GM19372 (cell line): ENCODE results near the gene ABLIM3.

Experiments
- ATAC-seq: cut with Tn5 transposase; IDR thresholded peaks from one replicate; pipeline ENCODE4 v1.9.1; 2021; ENCODE audit warnings: mild to moderate bottlenecking, low read depth, moderate library complexity; ENCODE audit not compliant: unreplicated experiment

ABLIM3 gene

GRCh38 chr5:149141224-149141956 lies at the start of gene ABLIM3:
Gene ABLIM3, plus strand, starts transcription at chr5:149141493. Its CDS starts 603 bp downstream, at chr5:149142096.
- peak; percentile 93 for ATAC-seq

DNA sequence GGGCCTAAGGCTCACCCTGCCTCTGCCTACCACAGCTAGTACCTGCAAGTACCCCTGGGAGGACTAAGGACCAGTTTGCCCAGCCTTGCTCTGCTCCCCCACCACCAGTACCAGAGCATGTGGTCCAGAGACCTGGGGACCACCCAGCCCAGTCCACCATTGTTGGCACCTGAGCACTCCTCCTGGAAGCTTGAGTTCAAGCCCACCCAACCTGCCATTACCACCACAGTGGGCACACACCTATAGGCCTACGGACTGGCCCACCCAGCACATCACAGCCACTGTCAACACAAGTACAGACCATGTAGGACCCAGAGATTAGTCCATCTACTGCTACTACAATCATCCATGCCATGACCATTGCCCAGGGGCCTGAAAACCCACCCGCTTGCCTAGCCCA lies 47.7 kb upstream of the ABLIM3 start:
- ATAC-seq, result no peak

- no peak for ATAC-seq
These were observed 46.3 kb upstream of the ABLIM3 start for GRCh38 chr5:149094996-149095395.

- no peak for ATAC-seq
These were observed 41.4 kb upstream of the ABLIM3 start for GRCh38 chr5:149099920-149100319.

- ATAC-seq, result no peak
These were observed 41.0 kb upstream of the ABLIM3 start for GRCh38 chr5:149100331-149100730.

DNA sequence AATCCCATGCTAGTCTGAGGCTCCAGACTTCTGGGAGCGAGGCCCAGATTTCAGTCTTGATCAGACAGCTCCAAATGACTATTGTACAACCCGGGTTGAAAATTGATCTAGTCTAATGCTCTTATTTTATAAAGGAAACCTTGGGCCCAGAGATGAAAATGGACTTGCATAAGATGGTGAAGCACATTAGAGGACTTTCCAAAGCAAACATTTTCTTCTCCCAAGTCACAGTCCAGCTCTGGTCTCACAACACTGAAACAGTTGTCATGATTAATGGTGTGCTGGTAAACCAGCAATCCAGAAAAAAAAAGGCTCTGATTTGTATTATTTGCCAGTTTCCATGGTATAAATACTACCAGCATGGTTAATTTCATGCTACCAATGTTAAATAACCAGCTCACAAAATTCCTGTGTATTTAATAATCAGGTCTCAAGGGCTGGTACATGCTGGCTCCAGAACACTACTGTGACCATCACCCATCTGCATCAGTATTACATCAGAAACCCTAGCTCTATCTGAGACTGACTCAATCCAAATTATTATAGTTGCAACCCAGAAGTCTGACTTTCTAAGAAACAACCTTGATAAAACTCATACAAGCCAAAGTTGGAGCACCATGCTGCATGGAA lies 32.5 kb upstream of the ABLIM3 start:
- no peak for ATAC-seq

DNA sequence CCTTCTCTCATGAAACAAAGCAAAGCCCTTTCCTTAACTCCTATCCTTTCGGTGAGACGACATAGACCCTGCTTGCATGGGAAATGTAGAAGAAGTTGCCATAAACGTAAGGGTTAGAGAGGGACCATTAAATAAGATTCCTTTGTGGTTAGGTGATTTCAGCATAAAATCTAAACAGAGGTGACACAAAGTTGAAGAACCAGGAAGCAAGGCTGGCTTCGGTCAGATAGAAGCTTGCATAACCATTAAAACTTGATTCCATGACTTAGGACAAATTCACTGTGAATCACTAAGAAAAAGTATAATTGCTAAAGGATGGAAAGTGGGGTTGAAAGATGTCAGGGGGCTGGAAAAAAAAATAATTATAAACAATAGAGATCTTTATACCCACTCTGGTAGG lies 30.9 kb upstream of the ABLIM3 start:
- no peak for ATAC-seq

DNA sequence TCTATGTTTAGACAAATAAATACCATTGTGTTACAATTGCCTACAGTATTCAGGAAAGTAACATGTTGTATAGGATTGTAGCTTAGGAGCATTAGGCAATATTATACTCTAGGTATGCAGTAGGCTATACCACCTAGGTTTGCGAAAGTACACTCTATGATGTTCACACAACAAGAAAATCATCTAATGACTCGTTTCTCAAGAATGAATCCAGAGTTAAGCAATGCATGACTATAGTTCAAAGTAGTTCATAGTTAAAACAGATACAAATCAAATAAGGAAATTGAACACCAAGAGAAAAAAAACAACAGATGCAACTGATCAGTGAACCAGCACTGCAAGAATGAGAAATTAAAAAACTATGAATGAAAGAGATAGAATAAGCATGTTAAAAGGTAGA lies 27.6 kb upstream of the ABLIM3 start:
- no peak for ATAC-seq

DNA sequence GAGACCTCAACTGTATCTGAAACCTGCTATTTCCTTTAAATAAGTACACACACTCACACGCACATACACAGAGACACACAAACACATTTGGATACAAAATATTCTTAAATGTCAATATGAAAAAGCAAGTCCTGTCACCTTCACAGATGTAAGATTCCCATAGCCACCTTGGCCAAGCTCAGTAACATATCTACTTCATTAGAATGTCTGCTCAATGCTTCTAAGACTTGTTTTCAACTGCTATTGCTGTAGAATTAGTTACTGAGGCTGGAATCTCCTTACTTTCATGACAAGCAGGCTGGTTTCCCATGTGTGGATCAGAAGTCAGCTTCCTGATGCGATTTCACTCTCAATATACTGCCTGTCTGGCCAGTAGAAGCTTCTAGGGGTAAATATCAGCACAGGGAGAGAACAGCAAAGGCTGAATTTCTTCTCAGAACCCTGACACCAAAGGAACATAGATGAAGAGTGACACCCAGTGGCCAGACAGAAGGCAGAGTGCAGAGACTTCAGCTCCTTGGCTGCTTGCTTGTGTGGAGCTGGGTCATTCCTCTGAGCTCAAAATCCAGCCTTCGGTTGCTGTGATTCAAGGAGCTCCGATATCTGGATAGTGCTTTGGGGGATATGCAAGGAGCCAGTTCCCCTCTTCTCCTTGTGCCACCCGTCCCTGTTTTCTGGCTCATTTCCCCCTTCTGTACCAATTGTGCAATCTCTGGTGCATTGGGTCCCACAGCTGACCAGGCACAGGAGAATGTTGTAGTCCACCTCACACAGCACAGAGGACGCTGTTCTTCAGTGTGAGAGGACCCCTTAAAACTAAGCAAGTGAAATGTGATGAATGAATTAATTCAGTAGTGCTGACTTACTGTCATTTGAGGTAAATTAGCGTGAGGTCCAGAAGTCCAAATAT lies 26.6 kb upstream of the ABLIM3 start:
- ATAC-seq, result peak; percentile 88

- ATAC-seq, result peak; percentile 62
These were observed 23.3 kb upstream of the ABLIM3 start for GRCh38 chr5:149117970-149118369.

GRCh38 chr5:149118463-149118862 lies 22.8 kb upstream of the ABLIM3 start:
- ATAC-seq, result no peak

DNA sequence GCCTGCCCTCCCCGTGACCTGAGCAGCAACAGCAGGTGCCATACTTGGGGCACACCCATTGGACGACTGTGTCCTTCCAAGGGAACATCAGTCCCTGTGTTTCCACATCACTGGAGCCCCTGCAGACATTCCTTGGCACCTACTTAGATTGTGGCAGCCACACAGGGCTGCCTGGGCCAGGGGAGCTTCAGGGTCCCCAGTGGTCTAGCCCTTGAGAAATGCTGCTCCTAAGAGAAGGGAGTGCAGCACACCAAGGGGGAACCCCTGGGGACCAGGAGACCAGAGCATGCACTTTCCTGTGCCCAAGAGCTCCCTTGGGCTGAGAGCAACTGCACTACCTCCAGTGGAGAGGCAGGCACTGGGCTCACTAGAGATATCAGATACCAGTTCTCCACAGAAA lies 20.1 kb upstream of the ABLIM3 start:
- ATAC-seq, result no peak

DNA sequence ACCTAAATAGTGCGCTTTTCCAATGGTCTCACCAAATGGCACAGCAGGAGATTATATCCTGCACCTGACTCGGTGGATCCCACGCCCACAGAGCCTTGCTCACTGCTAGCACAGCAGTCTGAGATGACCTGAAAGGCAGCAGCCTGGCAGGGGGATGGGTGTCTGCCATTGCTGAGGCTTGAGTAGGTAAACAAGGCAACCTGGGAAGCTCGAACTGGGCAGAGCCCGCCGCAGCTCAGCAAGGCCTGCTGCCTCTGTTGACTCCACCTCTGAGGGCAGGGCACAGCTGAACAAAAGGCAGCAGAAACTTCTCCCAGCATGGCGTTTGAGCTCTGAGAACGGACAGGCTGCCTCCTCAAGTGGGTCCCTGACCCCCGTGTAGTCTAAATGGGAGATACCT lies 18.1 kb upstream of the ABLIM3 start:
- no peak for ATAC-seq

DNA sequence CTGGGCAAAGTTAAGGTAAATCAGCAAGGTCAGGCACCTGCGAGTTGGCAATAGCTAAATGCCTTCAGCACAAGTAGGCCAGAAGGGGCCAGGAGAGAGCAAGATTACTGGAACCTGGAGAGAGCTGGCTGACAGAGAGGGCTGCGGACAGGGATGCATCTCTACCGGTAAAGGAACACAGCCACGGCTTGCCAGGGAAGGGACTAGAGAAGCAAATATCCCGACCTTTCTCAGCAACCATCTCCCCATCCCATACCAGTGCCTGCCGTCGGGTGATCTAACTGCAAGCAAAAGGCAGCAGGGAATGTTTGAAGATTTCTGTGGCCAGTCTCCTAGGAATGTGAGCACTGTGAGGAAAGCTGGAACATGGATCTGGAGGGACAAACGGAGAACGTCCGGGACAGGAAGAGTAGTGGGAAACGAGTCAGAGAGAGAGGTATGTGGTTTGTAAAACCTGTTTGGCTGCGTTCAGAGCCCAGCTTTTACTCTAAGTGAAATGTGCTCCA lies 15.9 kb upstream of the ABLIM3 start:
- no peak for ATAC-seq

DNA sequence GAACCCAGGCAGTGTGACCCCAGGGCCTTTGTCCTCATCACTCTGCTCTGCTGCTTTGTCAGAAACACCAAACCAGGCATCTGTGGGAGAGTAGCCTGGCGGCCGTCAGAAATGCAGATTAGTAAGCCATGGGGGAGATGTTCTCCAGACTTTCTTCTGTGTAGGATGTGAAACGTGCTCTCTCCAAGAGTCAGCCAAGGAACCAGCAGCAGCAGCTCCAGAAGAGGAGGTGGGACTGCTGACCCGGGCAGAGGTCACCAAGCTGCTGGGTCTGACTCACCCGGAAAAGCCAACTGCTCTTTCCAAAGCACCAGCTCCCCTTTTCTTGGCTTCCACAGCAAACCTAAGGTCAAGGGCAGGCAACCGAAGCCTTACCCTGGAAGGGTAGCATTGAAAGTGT lies 14.4 kb upstream of the ABLIM3 start:
- ATAC-seq, result no peak

DNA sequence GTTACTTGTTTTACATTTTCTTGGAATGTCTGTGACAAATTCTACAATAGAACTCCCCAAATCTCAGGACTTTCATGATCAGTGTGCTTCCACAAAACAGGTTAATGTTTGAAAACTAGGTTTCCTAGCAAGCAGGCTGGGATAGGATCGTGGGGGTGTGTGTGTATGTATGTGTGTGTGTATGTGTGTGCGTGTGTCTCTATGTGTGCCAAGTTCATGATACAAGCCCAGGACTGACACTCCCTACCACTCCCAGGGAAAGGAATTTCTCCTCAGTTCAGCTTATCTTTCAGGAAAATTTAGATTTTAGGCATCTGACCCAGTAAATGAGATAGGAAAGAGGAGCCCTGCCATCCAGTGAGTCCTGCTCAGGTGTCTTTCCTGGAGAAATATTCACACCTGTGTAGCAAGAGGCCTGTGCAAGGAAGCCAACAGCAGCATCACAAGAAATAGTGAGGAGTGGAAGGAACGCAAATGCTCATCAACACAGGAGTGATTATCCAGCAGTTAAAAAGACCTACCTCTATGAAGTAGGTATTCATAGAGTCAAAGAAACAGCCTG lies 13.8 kb upstream of the ABLIM3 start:
- no peak for ATAC-seq

DNA sequence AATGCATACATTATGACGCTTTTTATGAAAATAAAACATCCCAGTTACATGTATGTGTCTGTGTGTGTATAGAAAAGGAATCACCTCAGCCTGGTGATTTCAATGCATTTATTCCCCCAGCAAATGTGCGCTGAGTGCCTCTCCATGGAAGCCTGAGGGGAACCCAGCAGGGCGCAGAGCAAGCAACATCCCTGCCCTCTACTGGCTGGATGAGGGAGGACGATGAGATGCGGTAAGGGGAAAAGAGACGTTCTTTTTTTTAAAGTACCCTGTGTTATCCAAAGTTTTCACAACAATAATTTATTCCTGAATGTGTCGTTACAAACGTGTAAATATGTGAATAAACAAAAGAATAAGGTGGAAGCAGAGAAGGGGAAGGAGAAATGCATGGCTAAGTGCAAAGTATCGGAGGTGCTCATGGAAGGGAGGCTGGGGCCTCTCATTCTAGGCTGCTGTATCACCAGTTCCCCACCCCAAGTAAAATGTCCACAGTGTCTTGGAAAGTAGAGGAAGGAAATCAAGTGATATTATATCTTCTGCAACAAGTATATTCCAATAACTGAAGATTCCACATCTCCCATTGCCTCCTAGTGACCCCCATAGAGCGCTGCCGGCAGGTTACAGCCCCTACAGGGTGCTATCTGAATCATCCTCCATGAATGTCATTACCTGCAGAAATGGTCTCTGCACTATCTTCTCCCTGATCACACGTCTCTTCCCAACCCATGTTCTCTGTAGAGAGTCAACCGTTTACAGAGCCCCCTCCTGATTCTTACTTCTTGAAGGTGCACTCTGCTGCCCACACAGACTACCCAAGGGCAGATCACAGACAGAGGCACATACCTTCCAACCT lies 13.0 kb upstream of the ABLIM3 start:
- peak; percentile 89 for ATAC-seq

- no peak for ATAC-seq
These were observed 12.1 kb upstream of the ABLIM3 start for GRCh38 chr5:149129181-149129580.

DNA sequence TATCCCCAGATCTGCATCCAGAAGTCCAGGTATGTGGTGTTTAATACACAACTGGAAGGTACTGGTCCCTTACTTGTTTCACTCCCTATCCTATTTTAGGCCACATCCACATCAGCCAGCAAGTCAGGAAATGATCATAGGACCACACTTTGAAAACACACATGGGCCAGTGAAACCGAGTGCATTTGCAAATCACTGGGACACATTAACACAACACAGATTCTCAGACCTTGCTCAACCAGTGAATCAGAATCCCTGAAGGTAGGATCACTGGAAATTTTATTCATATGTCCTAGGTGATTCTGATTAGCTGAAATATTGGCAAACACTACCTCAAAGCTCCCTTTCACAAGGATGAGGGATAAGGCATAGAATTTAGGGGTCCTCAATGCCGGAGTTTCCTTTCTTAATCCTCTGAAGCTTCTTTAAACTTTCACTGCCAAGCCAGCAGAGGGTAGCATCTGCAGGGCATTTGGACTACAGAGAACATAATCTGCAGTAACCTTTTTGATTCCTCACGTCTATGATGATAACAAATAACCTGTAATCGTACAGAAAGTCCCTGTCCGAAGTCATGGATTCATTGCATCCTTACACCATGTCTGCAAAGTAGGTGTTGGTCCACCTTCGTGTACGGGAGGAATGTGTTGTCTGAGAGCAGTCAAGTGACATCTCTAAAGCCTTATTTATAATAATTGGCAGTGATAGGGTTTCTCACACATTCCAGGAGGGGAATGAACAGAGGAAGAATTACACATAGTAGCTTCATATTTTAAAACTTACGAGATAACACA lies 11.0 kb upstream of the ABLIM3 start:
- no peak for ATAC-seq
